Activated T-cell treated with anti-CD3 and anti-CD28 coated beads for 1 hour (primary cell): ENCODE results near the gene ASPRV1.

ENCODE experiments used
- DNase-seq: peaks from one replicate; pipeline ENCODE4 v3.0.0-alpha.2; 2020; ENCODE audit warnings: low read depth

ASPRV1 gene

GRCh38 chr2:69988086-69988635 is 26.7 kb upstream of the ASPRV1 start:
- DNase-seq: no peak

GRCh38 chr2:69986691-69987090 is 25.3 kb upstream of the ASPRV1 start:
- no peak for DNase-seq

GRCh38 chr2:69985688-69986087 is 24.3 kb upstream of the ASPRV1 start:
- no peak for DNase-seq

GRCh38 chr2:69985216-69985615 is 23.8 kb upstream of the ASPRV1 start:
- no peak for DNase-seq

GRCh38 chr2:69983392-69983966 is 22.0 kb upstream of the ASPRV1 start:
- DNase-seq: no peak

- no peak for DNase-seq
These were observed 18.7 kb upstream of the ASPRV1 start for GRCh38 chr2:69979902-69980807.

GRCh38 chr2:69977906-69978482 is 16.6 kb upstream of the ASPRV1 start:
- no peak for DNase-seq

- no peak for DNase-seq
These were observed 15.8 kb upstream of the ASPRV1 start for GRCh38 chr2:69977186-69977585.

- DNase-seq: no peak
These were observed 14.5 kb upstream of the ASPRV1 start for GRCh38 chr2:69975853-69976462.

GRCh38 chr2:69975136-69975852 is 13.9 kb upstream of the ASPRV1 start:
- no peak for DNase-seq

GRCh38 chr2:69973335-69973735 is 11.9 kb upstream of the ASPRV1 start:
- no peak for DNase-seq

- no peak for DNase-seq
These were observed 11.4 kb upstream of the ASPRV1 start for GRCh38 chr2:69972822-69973221.

GRCh38 chr2:69969991-69970390 is 8.6 kb upstream of the ASPRV1 start:
- DNase-seq: no peak

- no peak for DNase-seq
These were observed 7.9 kb upstream of the ASPRV1 start for GRCh38 chr2:69969126-69969983.

- no peak for DNase-seq
These were observed 7.2 kb upstream of the ASPRV1 start for GRCh38 chr2:69968609-69969008.

GRCh38 chr2:69966496-69966895 is 5.1 kb upstream of the ASPRV1 start:
- DNase-seq: no peak

GRCh38 chr2:69965756-69966445 is 4.5 kb upstream of the ASPRV1 start:
- DNase-seq: no peak

- DNase-seq: no peak
These were observed 3.0 kb upstream of the ASPRV1 start for GRCh38 chr2:69964353-69964841.

- no peak for DNase-seq
These were observed 1.7 kb upstream of the ASPRV1 start for GRCh38 chr2:69962986-69963730.
